DOHH2 (cell line): ENCODE results near the gene ME3.

Experiments
- H3F3A ChIP-seq: fragments of 200-600 bp; sonication (generic), shearing (Covaris generic); 2 replicates; pipeline ENCODE4 v1.6.0; 2016; ENCODE audit warnings: antibody characterized with exemption, mild to moderate bottlenecking; ENCODE audit not compliant: control insufficient read depth, insufficient read depth
- H3K27ac ChIP-seq: fragments of 200-600 bp; sonication (generic); 2 replicates; pipeline ENCODE4 v1.5.1; 2014; ENCODE audit warnings: low read depth, mild to moderate bottlenecking, low read length, moderate library complexity
- H3K27me3 ChIP-seq: fragments of 200-600 bp; sonication (generic); 2 replicates; pipeline ENCODE4 v1.6.1; 2014; ENCODE audit warnings: mild to moderate bottlenecking, low read length, mixed read lengths; ENCODE audit not compliant: control insufficient read depth
- H3K36me3 ChIP-seq: fragments of 200-600 bp; sonication (generic); 2 replicates; pipeline ENCODE4 v1.6.1; 2014; ENCODE audit warnings: mild to moderate bottlenecking, low read length, moderate library complexity, mixed read lengths; ENCODE audit not compliant: control insufficient read depth
- H3K4me1 ChIP-seq: fragments of 200-600 bp; sonication (generic); 2 replicates; pipeline ENCODE4 v1.6.1; 2014; ENCODE audit warnings: mild to moderate bottlenecking, low read length, mixed read lengths; ENCODE audit not compliant: control insufficient read depth
- H3K4me2 ChIP-seq: fragments of 200-600 bp; sonication (generic); 2 replicates; pipeline ENCODE4 v1.6.0; 2014; ENCODE audit warnings: mild to moderate bottlenecking, low read length, moderate library complexity
- H3K4me3 ChIP-seq: fragments of 200-600 bp; sonication (generic); 2 replicates; pipeline ENCODE4 v1.5.1; 2014; ENCODE audit warnings: mild to moderate bottlenecking, low read length, mixed read lengths
- H3K79me2 ChIP-seq: fragments of 200-600 bp; sonication (generic); 2 replicates; pipeline ENCODE4 v1.6.1; 2014; ENCODE audit warnings: mild to moderate bottlenecking, low read length, mixed read lengths; ENCODE audit not compliant: control insufficient read depth
- H3K9me2 ChIP-seq: fragments of 200-600 bp; sonication (generic); replicated peaks from 2 replicates; pipeline ENCODE4 v1.6.1; 2014; ENCODE audit warnings: mild to moderate bottlenecking, low read length, mixed read lengths; ENCODE audit not compliant: control insufficient read depth
- H3K9me3 ChIP-seq: fragments of 200-600 bp; sonication (generic); 2 replicates; pipeline ENCODE4 v1.6.1; 2014; ENCODE audit warnings: antibody characterized with exemption, low read length, mixed read lengths; ENCODE audit not compliant: control insufficient read depth, insufficient read depth
- H4K20me1 ChIP-seq: fragments of 200-600 bp; sonication (generic); 2 replicates; pipeline ENCODE4 v1.6.0; 2014; ENCODE audit warnings: low read depth, mild to moderate bottlenecking, antibody characterized with exemption, low read length, moderate library complexity; ENCODE audit not compliant: control insufficient read depth, insufficient read depth
- EZH2phosphoT487 ChIP-seq: fragments of 200-600 bp; sonication (generic); IDR thresholded peaks from 2 replicates; pipeline ENCODE4 v1.6.1; 2017; ENCODE audit warnings: borderline replicate concordance, mild to moderate bottlenecking, antibody characterized with exemption, low read length, moderate library complexity, mixed read lengths
- TF ChIP-seq, protein P1 (sequence below): fragments of 200-600 bp; sonication (generic); IDR thresholded peaks from one replicate; pipeline ENCODE4 v1.5.1; 2014; ENCODE audit warnings: antibody characterized with exemption, mild to moderate bottlenecking, low read depth, low read length; ENCODE audit not compliant: poor library complexity, severe bottlenecking

The ME3 gene

DNA sequence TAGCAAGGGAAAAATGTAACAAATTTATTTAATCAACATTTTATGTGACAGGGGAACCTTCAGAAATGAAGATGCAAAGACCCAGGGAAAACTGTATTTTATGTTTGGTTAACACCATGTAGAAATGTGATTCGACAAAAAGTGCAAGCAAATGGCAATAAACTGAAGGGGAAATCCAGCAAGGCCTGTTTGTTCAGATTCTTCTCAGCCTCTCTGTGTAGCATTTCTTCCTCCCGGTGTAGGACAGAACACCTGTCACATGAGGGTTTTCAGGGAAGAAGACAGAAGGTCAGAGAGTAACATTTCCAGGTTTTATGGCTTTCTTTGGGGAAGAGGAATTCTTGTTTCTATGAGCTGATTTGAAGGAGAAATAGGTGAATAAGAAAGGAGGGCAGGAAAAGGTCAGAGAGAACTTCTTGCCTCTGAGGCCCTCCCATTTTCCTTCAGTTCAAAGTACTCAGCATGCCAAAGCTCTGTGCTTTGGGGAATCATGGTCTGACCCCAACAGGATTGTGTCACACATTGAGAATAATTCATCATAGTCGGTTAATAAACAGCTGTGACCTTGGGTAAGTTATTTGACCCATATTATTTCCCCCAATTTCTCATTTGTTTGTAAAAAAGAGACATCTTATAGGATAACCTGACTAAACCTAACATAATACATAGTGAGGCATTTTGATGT lies 45.5 kb upstream of the ME3 start:
- Histone ChIP-seq H3K4me2 (no peak overlapping the region), H3K27me3 (no peaks in the 10 kb centered on the region), H3K4me3 (no peak overlapping the region), H3K79me2 (no peaks in the 10 kb centered on the region), H3K36me3 (no peaks in the 10 kb centered on the region), H3K4me1 (no peaks in the 10 kb centered on the region), H3K9me3 (no peaks in the 10 kb centered on the region), H3K9me2 (no peaks in the 10 kb centered on the region), H3K27ac (no peak overlapping the region), H3F3A (no peaks in the 10 kb centered on the region), H4K20me1 (no peaks in the 10 kb centered on the region)
- no peak for TF ChIP-seq EZH2phosphoT487
- TF ChIP-seq, protein P1, sequence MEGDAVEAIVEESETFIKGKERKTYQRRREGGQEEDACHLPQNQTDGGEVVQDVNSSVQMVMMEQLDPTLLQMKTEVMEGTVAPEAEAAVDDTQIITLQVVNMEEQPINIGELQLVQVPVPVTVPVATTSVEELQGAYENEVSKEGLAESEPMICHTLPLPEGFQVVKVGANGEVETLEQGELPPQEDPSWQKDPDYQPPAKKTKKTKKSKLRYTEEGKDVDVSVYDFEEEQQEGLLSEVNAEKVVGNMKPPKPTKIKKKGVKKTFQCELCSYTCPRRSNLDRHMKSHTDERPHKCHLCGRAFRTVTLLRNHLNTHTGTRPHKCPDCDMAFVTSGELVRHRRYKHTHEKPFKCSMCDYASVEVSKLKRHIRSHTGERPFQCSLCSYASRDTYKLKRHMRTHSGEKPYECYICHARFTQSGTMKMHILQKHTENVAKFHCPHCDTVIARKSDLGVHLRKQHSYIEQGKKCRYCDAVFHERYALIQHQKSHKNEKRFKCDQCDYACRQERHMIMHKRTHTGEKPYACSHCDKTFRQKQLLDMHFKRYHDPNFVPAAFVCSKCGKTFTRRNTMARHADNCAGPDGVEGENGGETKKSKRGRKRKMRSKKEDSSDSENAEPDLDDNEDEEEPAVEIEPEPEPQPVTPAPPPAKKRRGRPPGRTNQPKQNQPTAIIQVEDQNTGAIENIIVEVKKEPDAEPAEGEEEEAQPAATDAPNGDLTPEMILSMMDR = no peak

DNA sequence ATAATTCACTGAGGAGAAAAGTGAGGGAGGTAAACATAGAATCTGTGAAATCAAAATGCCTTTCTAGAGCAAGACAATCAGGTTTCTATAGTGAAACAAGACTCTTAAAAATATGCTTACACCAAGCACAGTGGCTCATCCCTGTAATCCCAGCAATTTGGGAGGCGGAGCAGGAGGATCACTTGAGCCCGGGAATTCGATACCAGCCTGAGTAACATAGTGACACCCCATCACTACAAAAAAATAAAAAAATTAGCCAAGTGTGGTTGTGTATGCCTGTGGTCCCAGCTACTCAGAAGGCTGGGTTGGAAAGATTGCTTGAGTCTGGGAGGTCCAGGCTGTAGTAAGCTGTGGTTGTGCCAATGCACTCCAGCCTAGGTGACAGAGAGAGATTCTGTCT lies 43.2 kb upstream of the ME3 start:
- Histone ChIP-seq H3K4me3 (no peak overlapping the region), H3F3A (no peaks in the 10 kb centered on the region), H3K4me2 (no peak overlapping the region), H3K27ac (no peak overlapping the region), H3K4me1 (no peaks in the 10 kb centered on the region), H4K20me1 (no peaks in the 10 kb centered on the region), H3K79me2 (no peaks in the 10 kb centered on the region), H3K9me3 (no peaks in the 10 kb centered on the region), H3K36me3 (no peaks in the 10 kb centered on the region), H3K27me3 (no peaks in the 10 kb centered on the region), H3K9me2 (no peaks in the 10 kb centered on the region)
- TF ChIP-seq EZH2phosphoT487 = no peak
- TF ChIP-seq, protein P1 = no peak

DNA sequence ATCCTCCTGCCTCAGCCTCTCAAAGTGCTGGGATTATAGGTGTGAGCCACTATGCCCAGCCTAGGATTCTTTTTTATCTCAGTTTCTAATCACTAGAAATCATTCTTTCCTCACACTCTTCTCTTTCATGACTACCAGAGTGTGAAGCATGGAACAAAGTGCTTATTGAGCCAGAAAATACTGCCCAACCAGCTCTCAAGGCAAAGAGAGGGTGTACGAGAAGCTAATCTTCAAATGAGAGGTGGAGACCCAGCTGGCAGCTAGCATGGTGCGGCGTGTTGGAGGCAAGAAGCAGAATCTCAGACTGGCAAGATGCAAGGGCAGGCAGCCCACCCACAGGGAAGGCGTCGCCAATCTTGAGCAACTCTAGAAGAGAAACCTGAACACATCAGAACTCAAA lies 41.1 kb upstream of the ME3 start:
- Histone ChIP-seq H3K9me3 (no peaks in the 10 kb centered on the region), H3K79me2 (no peaks in the 10 kb centered on the region), H3K4me1 (no peaks in the 10 kb centered on the region), H3K9me2 (no peaks in the 10 kb centered on the region), H3K27ac (no peak overlapping the region), H3F3A (no peaks in the 10 kb centered on the region), H3K27me3 (no peaks in the 10 kb centered on the region), H3K36me3 (no peaks in the 10 kb centered on the region), H3K4me3 (no peak overlapping the region), H3K4me2 (no peak overlapping the region), H4K20me1 (no peaks in the 10 kb centered on the region)
- TF ChIP-seq EZH2phosphoT487 = no peak
- TF ChIP-seq, protein P1 = no peak
